Measurements from ENCODE around the gene RFX3.

DNA sequence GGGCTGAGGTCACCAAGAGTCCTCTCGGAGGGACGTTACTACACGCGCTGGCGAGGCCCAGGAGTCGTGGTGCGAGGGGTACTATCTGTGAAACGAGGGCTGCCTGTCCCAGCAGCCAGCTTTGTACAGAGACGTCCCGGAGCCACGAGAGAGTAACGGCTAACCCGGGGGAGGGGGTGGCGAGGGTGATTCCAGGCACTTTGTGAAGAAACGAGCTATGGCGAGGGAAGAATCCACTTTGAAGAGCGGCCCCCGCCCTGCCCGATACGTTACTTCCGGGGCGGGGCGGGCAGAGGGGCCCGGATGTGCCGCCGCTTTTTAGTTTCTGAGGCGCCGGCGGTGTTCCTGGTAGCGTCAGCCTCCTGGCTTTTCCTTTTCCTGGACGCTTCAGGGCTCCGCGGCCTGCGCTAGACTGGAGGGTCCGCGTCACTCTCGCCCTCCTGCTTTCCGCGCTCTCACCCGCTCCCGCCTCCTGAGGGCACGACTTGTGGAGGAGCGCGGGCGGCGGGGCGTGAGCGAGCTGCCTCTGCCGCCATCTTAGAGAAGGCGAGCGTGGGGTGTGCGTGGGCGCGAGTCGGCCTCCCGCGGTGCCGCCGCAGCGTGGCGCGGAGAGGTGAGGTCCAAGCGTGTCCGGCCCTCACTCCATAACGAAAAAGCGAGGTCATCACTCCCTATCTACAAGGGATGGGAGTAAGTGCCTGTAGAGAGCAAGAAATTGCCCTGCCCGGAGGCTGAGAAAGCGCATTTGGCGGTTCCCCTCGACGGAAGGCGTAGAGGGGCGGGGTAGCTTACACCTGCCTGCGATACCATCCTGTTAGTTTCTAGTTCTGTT is 580 bp upstream of the RFX3 start:
- no peak for TF ChIP-seq CTCF (IDR thresholded peaks at IDR 0.05; ENCODE audit: low read length)
- no peak for TF ChIP-seq EZH2phosphoT487 (IDR thresholded peaks at IDR 0.05; ENCODE audit: low read length)

Measured in MM.1S (cell line).